HG02571 (cell line): ENCODE results near the gene SORL1.
"Not testable (repeated sequence)": the region's sequence is repeated elsewhere in the genome, so short reads cannot be mapped to it uniquely, and the experiment has no call there.

ENCODE experiments used
- ATAC-seq: cut with Tn5 transposase; IDR thresholded peaks from one replicate; pipeline ENCODE4 v1.9.1; 2021; ENCODE audit warnings: mild to moderate bottlenecking, moderate library complexity; ENCODE audit not compliant: unreplicated experiment

SORL1 gene

GRCh38 chr11:121610706-121611105, 158.6 kb downstream of the SORL1 start:
- no peak for ATAC-seq

GRCh38 chr11:121611242-121611641, 159.1 kb downstream of the SORL1 start:
- ATAC-seq, result no peak

GRCh38 chr11:121613724-121614123, 161.6 kb downstream of the SORL1 start:
- no peak for ATAC-seq

DNA sequence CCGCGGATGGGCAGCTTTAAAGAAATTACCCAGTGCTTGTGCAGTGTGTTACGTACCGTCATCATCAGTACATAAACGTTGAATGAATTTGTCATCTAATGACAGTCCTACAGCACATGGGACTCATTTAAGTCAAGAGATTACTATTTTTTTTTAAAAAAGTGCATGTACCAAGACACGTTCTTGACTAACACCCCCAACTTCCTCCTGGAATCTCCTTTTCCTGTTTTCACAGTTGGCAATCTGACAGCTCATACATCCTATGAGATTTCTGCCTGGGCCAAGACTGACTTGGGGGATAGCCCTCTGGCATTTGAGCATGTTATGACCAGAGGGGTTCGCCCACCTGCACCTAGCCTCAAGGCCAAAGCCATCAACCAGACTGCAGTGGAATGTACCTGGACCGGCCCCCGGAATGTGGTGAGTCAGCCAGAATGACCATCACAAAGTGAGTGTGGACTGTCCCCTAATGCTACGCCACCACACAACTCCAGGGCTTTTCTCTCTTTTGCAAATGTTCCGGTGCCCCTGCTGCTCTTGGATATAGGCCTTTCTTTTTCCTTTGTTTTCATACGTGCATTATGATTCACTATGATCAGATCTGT, 162.6 kb downstream of the SORL1 start:
- no peak for ATAC-seq

DNA sequence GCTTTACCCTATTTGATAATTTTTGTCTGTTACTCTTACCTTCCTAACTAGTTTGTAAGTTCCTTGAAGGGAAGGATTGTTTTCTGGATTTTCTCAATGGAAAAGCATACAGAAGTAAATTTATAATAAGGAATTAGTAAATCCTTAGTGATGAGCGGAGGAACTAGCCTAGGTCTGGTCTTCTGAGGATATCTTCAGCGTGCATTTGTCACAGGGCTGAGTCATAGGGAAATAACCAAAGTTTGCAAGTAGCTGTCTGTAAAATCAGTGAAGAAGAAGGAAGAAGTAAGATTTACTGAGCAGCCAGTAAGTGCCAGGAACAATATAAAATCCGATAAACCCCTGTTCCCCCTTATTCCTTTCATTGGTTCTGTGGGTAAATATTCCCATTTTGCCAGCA, 163.4 kb downstream of the SORL1 start:
- ATAC-seq, result no peak

- ATAC-seq, result no peak
Observed at GRCh38 chr11:121618516-121618915, 166.4 kb downstream of the SORL1 start.

DNA sequence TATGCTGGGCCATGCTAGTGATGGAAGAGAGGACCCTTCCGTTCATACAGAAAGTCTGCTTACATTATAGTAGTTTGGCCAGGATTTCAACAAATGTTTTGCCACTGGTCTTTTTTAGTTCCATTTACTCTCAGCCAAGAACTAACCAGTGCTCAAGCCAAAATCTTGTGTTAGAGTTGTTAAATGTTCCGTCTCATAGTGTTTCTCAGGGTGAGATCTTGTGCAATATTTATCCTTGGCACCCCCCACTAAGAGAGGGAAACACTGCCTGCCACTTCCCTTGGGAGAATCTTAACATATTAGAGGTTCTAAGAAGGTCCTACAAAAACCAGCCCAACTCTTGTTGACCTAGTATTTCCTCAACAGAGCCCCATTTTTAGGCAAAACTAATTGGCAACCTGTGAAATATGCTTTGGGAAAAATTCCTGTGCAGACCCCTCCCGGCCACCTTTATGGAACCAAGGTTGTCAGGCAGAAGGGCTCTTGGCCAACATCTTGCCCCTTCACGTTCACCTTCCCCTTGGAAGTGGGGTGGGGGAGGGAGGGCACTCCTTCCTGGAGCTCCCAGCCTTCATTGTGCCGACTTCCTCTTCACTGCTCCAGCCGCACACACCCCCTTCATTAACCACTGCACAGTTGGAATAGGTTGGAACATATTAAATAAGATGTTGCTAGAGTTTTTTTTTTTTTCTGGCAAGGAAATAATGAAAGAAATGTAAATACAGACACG, 173.8 kb downstream of the SORL1 start:
- no peak for ATAC-seq

DNA sequence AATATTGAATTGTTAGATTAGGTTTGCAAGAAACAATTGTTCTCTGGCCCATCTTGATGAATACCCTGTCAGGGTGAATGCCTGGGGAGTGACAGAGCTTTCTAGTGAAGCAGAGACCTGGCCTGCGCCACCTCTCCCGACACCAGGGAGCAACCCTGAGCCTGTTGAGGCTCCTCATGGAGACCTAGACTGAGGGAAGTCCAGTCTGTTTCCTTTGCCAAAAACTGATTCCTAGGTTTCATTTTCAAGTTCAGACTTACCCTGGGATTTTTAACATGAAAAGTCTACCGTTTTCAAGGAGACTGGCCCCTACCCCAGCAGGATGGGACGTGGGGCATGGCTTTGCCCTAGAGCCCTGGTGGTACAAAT, 174.4 kb downstream of the SORL1 start:
- ATAC-seq, result no peak

- no peak for ATAC-seq
Observed at GRCh38 chr11:121626980-121627379, 174.9 kb downstream of the SORL1 start.

DNA sequence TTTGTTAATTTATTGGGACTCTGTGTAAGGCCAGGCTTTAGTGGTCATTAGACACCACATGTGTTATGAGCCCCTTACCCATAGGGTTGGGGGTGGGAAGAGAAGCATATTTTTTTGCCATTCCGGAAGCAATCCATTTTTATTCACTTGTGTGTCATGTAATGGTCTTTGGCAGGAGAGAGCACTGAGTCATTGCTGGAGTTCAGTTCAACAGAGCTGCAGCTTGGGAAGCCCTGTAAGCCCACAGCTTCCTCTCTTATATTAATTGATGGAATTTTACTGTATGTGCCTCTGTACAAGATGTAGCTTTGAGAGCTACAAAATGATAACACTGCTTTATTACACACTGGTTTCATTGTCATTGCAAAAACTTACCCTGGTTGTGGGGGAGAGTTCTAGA, 177.9 kb downstream of the SORL1 start:
- no peak for ATAC-seq

- ATAC-seq, result no peak
Observed at GRCh38 chr11:121631456-121631855, 179.3 kb downstream of the SORL1 start.

DNA sequence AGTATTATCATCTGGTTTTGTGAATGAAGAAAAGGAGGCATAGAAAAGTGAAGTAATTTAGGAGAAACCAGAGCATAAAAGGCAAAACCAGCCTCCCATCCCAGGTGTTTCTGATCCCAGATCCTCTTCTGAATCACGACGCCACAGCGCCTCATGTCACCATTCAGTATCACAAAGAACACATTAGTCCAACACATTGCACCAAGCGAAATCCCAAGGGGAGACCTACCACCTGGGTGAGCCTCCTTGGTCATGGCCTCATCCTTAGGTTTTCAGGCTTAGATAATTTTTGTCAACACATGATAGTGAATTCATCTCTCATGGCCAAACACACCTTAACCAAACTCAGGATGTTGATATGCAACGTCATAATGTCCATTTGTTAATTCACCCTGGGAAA, 182.2 kb downstream of the SORL1 start:
- no peak for ATAC-seq

DNA sequence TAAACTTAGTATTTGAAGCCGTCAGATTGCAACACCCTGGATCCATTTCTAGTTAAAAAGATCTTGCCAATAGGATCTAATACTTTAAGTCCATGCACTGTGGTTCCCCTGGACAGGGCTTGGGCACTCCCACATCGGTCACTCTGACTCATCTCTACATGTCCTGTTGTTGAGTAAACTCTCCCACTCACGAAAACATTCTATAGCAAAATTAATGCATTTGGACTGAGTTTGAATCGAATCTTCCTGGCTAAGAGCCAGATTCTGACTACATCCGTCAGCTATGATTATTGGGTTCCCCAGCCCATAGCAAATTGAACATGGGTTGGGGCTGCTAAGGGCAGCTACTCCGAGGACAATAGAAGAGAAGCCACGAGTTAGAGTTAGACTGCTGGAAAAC, 182.8 kb downstream of the SORL1 start:
- no peak for ATAC-seq

DNA sequence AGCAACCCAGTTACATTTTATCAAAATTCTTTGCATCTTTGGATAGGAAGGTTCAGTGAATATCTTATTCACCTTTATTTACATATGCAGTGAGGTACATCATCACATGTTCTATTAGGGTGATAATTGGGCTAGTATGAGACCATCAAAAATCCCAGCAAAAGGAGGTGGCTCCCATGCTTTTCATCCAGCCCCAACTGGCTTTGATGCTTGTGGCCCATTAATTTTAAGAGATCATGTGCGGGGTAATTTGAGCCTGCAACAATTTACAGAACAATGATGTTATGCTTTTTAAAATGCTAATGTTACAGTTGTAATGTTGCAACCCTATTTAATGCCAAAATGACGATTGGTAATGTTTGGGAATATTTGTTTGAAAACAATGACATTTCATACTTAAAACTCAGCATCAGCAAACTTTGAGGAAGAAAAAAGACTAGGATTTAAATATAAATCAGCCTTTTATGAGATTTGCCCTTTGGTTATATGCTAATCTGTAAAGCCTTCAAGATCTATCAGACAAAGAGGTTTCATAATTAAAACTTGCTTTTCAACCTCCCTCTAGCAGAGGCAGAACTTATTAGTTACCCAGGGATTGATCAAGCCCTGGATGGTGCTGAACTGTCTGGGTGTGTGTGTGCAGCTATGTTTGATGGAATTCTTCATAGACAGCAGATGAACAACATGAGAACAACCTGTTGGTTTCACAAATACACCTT, 184.1 kb downstream of the SORL1 start:
- no peak for ATAC-seq

- ATAC-seq, result no peak
Observed at GRCh38 chr11:121636800-121637176, 184.7 kb downstream of the SORL1 start.

DNA sequence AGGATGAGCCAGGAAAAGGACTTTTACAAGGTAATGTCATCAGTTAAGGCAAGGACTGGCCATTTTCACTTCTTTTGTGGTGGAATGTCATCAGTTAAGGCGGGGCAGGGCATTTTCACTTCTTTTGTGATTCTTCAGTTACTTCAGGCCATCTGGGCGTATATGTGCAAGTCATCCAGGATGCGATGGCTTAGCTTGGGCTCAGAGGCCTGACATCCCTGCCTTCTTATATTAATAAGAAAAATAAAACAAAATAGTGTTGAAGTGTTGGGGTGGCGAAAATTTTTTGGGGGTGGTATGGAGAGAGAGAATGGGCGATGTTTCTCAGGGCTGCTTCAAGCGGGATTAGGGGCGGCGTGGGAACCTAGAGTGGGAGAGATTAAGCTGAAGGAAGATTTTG, 185.5 kb downstream of the SORL1 start:
- ATAC-seq, result not testable (repeated sequence)

DNA sequence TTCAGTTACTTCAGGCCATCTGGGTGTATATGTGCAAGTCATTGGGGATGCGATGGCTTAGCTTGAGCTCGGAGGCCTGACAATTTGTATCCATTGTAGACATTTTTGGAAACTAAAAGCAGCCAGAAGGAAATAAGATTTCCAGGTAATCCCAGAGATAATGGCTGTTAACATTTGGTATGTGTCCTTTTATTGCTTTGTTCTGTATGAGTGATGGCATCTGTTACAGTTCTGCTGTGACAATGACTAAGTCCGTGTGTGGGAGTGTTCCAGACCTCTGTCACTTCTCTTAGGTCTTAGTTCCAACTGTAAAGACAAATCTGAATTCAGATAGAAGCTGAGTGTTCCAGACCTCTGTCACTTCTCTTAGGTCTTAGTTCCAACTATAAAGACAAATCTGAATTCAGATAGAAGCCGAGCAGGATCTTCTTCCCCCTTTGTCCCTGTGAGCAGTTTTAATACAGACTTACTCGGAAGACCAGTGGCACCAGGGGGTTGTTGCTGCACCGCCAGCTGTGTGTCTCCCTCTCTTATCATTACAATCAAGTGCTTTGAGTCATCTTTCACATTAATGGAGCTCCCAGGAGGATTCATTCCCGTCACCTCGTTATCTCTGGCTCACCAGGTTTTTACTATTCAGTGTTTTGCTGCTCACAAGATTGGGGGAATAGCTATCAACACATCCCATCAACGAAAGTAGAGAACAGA, 191.5 kb downstream of the SORL1 start:
- ATAC-seq, result no peak

GRCh38 chr11:121644187-121644512, 192.0 kb downstream of the SORL1 start:
- no peak for ATAC-seq

DNA sequence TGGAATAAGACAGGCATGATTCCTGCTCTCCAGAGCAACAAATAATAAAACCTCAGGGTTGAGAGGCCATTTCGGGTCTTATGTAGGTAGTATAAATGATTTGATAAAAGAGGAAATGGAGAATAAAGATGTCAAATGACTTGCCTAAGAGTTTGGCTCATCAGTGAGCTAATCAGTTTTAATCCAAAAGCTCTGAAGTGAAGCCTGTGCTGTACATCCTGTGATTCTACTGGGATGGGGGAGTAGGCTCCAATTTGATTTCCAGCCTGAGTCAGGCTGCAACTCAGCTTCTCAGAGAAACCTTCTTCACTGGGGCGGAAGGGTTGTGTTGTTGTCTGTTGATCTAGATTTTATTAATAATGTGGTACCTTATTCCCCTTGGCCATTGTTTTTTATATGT, 192.9 kb downstream of the SORL1 start:
- ATAC-seq, result no peak

GRCh38 chr11:121645596-121645995, 193.5 kb downstream of the SORL1 start:
- ATAC-seq, result no peak

GRCh38 chr11:121648306-121648705, 196.2 kb downstream of the SORL1 start:
- no peak for ATAC-seq

- no peak for ATAC-seq
Observed at GRCh38 chr11:121649798-121650197, 197.7 kb downstream of the SORL1 start.
